Stimulated activated CD8-positive, alpha-beta memory T cell treated with anti-CD3 and anti-CD28 coated beads, Interleukin-12 subunit alpha, Interleukin-12 subunit beta, amount 100 ng/mL, for 4 hours (primary cell): ENCODE results near the gene SCG2.

ENCODE experiments used
- DNase-seq: peaks from one replicate; pipeline ENCODE4 v3.0.0-alpha.2; 2020; ENCODE audit warnings: low read depth

SCG2 gene

GRCh38 chr2:223601932-223602666 lies at the start of gene SCG2:
Gene SCG2, minus strand, starts transcription at chr2:223602361. Its CDS starts 3,079 bp downstream, at chr2:223599282.
- DNase-seq: peak; percentile 1

DNA sequence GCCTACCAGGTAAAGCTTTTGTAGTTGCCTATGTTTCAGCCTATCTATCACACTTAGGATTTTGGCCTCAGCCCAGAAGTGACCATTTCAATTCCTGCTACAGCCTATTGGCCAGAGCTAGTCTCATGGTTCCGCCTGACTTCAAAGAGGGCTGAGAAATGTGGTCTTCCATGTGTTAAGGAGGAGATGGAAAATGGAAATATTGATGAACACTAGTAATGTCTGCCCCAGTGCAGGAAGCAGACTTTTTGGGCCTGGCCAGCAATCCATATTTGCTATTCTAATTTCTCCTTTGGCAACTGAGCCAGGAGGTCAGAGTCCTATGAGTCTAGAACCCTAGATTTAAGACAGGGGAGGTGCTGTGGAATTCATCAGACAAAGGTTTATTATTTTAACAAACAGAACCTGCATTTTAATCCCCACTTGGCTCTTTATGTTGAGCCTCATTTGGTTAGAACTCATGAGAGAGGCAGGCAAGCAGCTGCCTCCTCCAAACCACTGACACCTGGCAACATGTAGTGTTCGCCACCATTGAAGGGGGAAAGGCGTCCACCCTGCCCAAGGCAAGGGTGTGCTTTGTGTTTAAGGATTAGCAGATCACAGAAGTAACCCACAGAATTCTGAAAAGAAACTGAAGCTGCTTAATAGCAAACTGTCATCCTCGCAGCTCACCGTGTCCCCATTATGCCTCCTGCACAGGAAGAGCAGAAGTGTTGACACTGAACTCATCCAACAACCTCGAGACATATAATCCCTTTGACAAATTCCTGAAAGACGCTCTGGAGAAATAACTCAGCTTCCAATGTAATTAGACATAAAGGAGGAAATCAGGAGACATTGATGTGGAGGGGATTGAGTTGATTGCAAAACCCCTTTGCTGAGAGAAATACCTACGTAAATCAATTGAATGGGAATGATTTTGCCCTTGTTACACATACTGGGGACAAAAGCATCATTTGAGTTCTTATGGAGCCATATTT lies 47.7 kb upstream of the SCG2 start:
- no peak for DNase-seq

DNA sequence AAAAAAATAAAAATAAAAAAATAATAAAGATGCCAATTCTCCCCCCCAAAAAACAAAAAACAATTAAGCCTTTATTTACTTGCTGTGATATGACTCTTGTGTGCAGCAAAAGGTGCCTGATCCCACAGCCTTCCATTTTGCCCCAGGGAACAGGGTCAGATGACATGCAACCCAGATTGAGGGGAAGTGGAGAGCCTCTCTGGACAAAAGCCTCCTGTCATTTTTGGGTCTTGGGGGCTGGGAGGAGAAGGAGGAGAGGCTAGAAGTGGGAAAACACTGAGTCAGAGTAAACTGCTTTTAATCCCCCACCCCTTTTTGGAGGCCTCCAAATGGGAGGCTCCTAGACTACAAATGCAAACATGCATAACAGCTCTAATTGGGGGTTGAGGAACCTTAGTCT lies 46.6 kb upstream of the SCG2 start:
- no peak for DNase-seq

DNA sequence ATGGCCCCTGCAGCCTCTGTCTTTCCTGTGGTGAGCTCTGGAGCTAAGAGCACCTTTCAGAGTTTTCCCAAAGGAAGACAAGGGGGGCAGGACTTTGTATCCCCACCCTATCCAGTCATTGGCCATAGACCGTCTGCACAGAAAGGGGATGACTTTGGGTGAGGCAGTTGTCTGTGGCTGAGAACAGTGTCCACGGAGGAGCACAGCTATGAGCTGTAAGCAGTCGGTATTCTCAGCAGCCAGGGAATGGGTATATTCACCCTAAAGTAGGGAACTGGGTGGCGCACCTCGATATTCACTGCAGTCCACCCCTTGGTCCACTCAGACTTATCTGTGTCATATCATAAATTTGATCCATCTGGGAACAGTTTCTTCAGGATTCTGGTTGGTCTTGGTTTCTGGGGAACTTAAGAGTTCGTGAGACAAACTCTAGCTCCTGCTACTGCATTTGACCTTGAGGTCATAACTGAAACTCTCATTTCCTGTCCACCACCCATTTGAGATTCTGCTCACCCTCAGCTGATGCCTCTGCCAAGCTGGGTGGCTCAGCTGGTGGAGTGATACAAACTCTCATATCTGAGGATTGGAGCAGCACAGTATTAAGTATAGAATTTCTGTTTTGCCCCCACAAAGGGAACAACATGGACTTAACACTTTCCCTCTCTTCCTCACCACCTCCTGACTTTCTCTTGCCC lies 45.2 kb upstream of the SCG2 start:
- DNase-seq: no peak

GRCh38 chr2:223644136-223644535 lies 42.0 kb upstream of the SCG2 start:
- no peak for DNase-seq

- no peak for DNase-seq
Observed at GRCh38 chr2:223643309-223643708, 41.1 kb upstream of the SCG2 start.

DNA sequence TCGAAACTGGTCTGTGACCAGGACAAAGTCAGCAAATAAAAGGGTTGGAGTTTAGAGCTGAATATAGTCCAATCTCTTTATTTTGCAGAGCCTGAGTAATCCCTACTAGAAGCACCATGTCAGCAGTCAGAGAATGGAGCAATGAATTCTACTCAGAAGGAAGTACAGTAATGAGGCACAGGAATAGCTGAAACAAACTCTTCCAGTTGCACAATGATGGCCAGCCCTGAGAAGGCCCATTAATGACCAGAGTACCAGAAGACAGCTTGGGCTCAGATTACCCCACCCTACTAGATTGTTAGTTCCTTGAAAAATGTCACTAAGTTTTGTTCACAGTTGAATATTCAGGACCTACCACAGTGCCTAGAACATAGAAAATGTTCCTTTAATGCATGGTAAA lies 40.3 kb upstream of the SCG2 start:
- no peak for DNase-seq

DNA sequence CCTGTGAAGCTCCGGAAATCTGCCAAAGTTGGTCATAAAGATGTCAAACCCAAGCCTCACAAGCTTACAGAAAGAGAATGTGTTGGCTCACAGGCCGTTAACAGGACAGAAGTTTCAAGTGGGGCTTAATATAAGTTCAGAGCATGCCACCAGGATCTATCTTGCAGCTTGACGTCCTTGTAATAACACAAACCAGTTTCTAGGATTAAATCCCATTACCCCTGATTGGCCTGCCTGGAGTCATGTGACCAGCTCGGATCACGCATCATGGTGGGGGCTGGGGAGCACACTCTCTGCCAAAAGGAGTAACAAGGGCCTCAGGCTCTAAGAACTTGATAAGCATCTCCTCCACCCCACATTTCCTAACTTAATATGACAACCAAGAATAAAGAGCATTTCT lies 38.9 kb upstream of the SCG2 start:
- DNase-seq: no peak

DNA sequence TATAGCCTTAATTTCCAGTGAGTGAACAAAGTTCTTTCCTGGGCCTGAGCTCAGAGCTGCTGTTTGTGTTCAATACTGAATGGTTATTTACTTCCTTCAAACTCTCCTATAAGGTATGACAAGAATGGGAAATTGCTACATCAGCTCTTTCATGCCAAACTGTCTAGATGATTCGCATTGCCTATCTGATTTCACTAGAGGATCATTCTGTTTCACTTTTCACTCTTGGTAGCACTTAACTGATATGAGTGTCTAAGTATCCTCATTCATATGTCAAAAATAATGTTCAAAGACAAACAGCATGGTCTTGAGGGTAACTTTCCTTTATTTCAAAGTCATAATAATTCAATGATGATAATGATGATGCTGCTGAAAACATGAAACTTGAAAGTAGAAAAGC lies 32.9 kb upstream of the SCG2 start:
- no peak for DNase-seq

- DNase-seq: no peak
Observed at GRCh38 chr2:223634238-223634637, 32.1 kb upstream of the SCG2 start.

DNA sequence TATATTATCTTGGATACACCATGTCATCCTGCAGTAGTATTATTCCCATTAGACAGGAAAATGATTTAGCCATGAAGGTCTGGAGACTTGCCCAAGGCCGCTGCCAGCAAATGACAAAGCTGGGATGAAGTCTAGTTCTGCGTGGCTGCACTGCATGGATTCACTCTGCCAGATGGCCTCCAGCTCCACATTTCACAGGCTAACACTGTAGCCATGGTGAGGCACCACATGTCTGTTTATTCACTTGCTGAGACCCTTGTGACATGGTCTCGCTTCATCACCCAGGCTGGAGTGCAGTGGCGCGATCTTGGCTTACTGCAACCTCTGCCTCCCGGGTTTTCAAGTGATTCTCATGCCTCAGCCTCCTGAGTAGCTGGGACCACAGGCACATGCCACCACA lies 31.5 kb upstream of the SCG2 start:
- no peak for DNase-seq

GRCh38 chr2:223632826-223633225 lies 30.7 kb upstream of the SCG2 start:
- no peak for DNase-seq

- no peak for DNase-seq
Observed at GRCh38 chr2:223626716-223627115, 24.6 kb upstream of the SCG2 start.

- DNase-seq: no peak
Observed at GRCh38 chr2:223625652-223626051, 23.5 kb upstream of the SCG2 start.

GRCh38 chr2:223621901-223622300 lies 19.7 kb upstream of the SCG2 start:
- DNase-seq: no peak

DNA sequence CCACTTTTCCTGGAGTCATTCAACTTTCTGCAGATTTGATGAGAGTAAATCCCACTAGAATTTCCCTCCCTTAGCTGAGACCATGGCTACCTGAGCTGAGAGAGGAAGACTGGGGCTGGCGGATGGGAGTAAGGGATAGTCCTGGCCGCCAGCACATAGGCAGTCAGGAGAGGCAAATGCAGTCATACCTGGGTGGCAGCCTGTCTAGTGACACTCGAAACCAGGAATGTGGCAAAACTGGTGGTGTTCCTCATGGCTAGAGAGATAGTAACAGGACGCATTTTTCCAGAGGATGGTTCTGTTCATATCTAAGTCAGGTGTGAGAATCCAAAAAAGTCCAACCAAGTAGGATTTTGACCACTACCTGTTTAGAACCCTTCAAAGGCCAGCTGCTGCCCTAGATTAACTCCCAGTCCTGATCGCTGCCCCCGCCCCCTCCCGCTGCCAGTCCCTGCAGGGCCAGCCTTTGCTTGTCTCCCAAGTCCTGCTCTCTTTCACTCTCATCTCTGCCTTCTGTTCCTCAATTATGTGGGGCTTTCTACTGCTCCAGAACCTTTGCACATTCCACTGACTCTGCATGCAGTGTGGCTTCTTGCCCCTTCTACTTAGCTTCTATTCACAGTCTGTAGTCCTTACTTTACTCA lies 17.4 kb upstream of the SCG2 start:
- DNase-seq: no peak

DNA sequence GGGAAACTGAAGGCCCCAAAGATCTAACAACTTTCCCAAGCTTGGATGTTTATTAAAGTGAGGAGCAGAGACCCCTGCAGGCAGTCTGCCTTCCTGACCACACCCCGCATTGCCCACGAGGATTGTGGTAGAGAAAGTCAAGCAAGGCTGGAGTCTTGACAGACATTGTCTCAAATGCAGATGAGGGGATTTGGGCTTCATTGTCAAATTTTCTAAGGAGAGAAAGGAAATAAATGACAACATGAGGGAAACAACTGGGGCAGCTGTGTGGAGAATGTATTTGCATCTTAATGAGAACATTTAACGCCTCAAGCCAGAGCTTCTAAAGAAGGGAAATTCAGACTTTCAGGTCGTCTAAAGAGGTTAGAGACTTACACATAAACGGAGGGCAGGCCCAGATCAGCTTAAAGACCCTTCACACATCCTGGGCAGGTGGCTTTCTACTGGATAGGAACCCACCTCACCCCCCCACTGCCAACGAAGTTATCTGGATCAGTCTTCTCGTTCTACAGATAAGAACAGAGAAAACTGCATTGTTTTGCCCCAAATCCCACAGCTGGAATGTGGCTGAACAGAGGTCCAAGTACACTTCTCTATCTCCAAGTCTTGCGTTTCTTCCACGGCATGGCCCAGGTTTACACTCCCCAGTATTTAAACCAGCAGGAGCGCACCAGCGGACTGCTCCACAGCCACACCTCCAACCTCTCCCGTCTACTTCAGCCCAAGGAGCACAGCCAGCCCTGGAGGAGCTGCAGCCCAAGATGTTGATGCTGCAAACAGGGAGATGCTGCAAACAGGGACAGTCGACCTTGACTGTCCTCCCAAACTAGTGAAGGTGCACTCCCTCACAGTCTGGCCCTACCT lies 16.2 kb upstream of the SCG2 start:
- DNase-seq: no peak

GRCh38 chr2:223614534-223614933 lies 12.4 kb upstream of the SCG2 start:
- DNase-seq: no peak

- no peak for DNase-seq
Observed at GRCh38 chr2:223613017-223613950, 11.1 kb upstream of the SCG2 start.

- no peak for DNase-seq
Observed at GRCh38 chr2:223612501-223612900, 10.3 kb upstream of the SCG2 start.
